ENCODE data around the gene CP.

- TF ChIP-seq EZH2 (IDR thresholded peaks at IDR 0.05), result no peak
- no peak for TF ChIP-seq CTCF (IDR thresholded peaks at IDR 0.05 in 2 of 3, conservative IDR thresholded peaks at IDR 0.05 in 1 of 3; ENCODE audit: borderline replicate concordance in 1 of 3, insufficient read depth in 1 of 3, low read depth in 2 of 3, low read length in 2 of 3)
- no peak for TF ChIP-seq ZFX (IDR thresholded peaks at IDR 0.05)
- TF ChIP-seq POLR2AphosphoS5 (IDR thresholded peaks at IDR 0.05; ENCODE audit: low read depth, low read length), result no peak
- TF ChIP-seq SIN3A (IDR thresholded peaks at IDR 0.05; ENCODE audit: low read depth), result no peak
- TF ChIP-seq YY1 (IDR thresholded peaks at IDR 0.05; ENCODE audit: extremely low read depth, insufficient replicate concordance, low read depth, low read length), result no peak
- TF ChIP-seq POLR2A (IDR thresholded peaks at IDR 0.05; ENCODE audit: borderline replicate concordance, extremely low read depth, insufficient read depth, insufficient read length), result no peak
- no peak for TF ChIP-seq FOSL1 (IDR thresholded peaks at IDR 0.05; ENCODE audit: low read depth)
- no peak for TF ChIP-seq SP1 (IDR thresholded peaks at IDR 0.05; ENCODE audit: low read depth)
These were observed 17.1 kb downstream of the CP start for GRCh38 chr3:149204390-149204991.
